HCT116 (cell line): ENCODE measurements around the gene ERLIN1. TPM values are rescaled to one million over a fixed set of nuclear protein-coding genes. Genes with fewer than 3 reads are reported as not detected.

Experiments
- ATAC-seq: fragments of 200-7000 bp; cut with Tn5 transposase; 2 replicates; pipeline ENCODE4 v1.9.1; 2020; ENCODE audit warnings: mild to moderate bottlenecking, moderate library complexity
- BruUV-seq: library from RNA; stranded (reverse); fragments of 400-500 nt; replicated peaks from 2 replicates; lab custom pipeline; 2021; lab: Mats Ljungman, UMichigan
- CTCF ChIA-PET: fragments of 300-600 bp; sonication (Branson Sonifier 250); formaldehyde crosslinking; loops from one replicate; lab custom pipeline; 2021; ENCODE audit warnings: antibody characterized with exemption; lab: Charles Lee
- POLR2A ChIA-PET: fragments of 300-600, 350-600 bp; sonication (Branson Sonifier 250); formaldehyde crosslinking; loops from one replicate; lab custom pipeline; 2021; ENCODE audit warnings: antibody characterized with exemption; lab: Charles Lee
- RAD21 ChIA-PET, 2 experiments: fragments of 300-600 bp; sonication (Branson Sonifier 250); formaldehyde crosslinking; loops; one replicate each; lab custom pipeline; 2023; ENCODE audit warnings: low total read pairs in 2 of 2; ENCODE audit not compliant: uncharacterized antibody in 2 of 2, unreplicated experiment in 2 of 2, low non-redundant PET in 1 of 2; lab: Charles Lee
- DNase-seq: peaks from one replicate; pipeline ENCODE4 v3.0.0-alpha.2; 2010; ENCODE audit warnings: low read depth, low spot score
- H2AFZ ChIP-seq: fragments of 200-600 bp; shearing (Covaris generic), sonication (generic); 2 replicates; pipeline ENCODE4 v1.6.1; 2017; ENCODE audit warnings: low read depth, mixed run types, mixed read lengths, antibody characterized with exemption, low read length; ENCODE audit not compliant: poor library complexity, severe bottlenecking
- H3K27ac ChIP-seq: 2 replicates; pipeline ENCODE4 v1.5.1; 2012; ENCODE audit warnings: low read depth, low read length
- H3K27me3 ChIP-seq: fragments of 200-600 bp; sonication (generic); 2 replicates; pipeline ENCODE4 v1.6.1; 2016; ENCODE audit warnings: mixed run types, low read length, mixed read lengths; ENCODE audit not compliant: insufficient read depth
- H3K36me3 ChIP-seq, 2 experiments: fragments of 200-500 bp in 1 of 2; fragments of 200-600 bp in 1 of 2; sonication (Bioruptor generic) in 1 of 2; sonication (generic) in 1 of 2; 2 replicates each; pipeline versions ENCODE4 v1.5.1 to v1.6.1; 2014 to 2016; ENCODE audit warnings: low read length in 2 of 2, inconsistent platforms in 1 of 2, mixed read lengths in 1 of 2, mixed run types in 1 of 2; ENCODE audit not compliant: insufficient read depth in 2 of 2, control insufficient read depth in 1 of 2
- H3K4me1 ChIP-seq, 2 experiments: fragments of 200-600 bp in 1 of 2; sonication (generic) in 1 of 2; 2 replicates each; pipeline versions ENCODE4 v1.5.1 to v1.6.1; 2012 to 2017; ENCODE audit warnings: low read length in 2 of 2, inconsistent platforms in 1 of 2, mild to moderate bottlenecking in 1 of 2, mixed read lengths in 1 of 2, mixed run types in 1 of 2, moderate library complexity in 1 of 2; ENCODE audit not compliant: insufficient read depth in 2 of 2, control insufficient read depth in 1 of 2
- H3K4me2 ChIP-seq: fragments of 200-600 bp; sonication (generic); 2 replicates; pipeline ENCODE4 v1.6.1; 2017; ENCODE audit warnings: mixed run types, low read length, mixed read lengths
- H3K4me3 ChIP-seq, 2 experiments: fragments of 200-600 bp in 1 of 2; sonication (generic) in 1 of 2; replicated peaks in 1 of 2; 2 replicates each; pipeline ENCODE4 v1.5.1; 2011 to 2016; ENCODE audit warnings: low read length in 2 of 2, control low read depth in 1 of 2, low read depth in 1 of 2, mild to moderate bottlenecking in 1 of 2, mixed read lengths in 1 of 2, mixed run types in 1 of 2
- H3K79me2 ChIP-seq: fragments of 200-600 bp; sonication (generic); 2 replicates; pipeline ENCODE4 v1.6.1; 2017; ENCODE audit warnings: mild to moderate bottlenecking, mixed run types, low read length, moderate library complexity, mixed read lengths; ENCODE audit not compliant: insufficient read depth
- H3K9ac ChIP-seq: fragments of 200-600 bp; sonication (generic); 2 replicates; pipeline ENCODE4 v1.6.1; 2016; ENCODE audit warnings: low read length, mixed read lengths
- H3K9me2 ChIP-seq: fragments of 200-600 bp; sonication (generic), shearing (Covaris generic); 2 replicates; pipeline ENCODE4 v1.6.1; 2017; ENCODE audit warnings: mixed run types, mild to moderate bottlenecking, moderate library complexity; ENCODE audit not compliant: insufficient read depth
- H3K9me3 ChIP-seq, 2 experiments: fragments of 200-500 bp in 1 of 2; fragments of 200-600 bp in 1 of 2; sonication (Bioruptor generic) in 1 of 2; sonication (generic) in 1 of 2; 2 replicates each; pipeline ENCODE4 v1.6.1; 2014 to 2017; ENCODE audit warnings: low read length in 2 of 2, mixed read lengths in 2 of 2, inconsistent platforms in 1 of 2, low read depth in 1 of 2, mild to moderate bottlenecking in 1 of 2, mixed run types in 1 of 2, moderate library complexity in 1 of 2; ENCODE audit not compliant: control insufficient read depth in 1 of 2, insufficient read depth in 1 of 2
- H4K20me1 ChIP-seq: fragments of 200-600 bp; sonication (generic), shearing (Covaris generic); 2 replicates; pipeline ENCODE4 v1.6.1; 2017; ENCODE audit warnings: mixed run types, mild to moderate bottlenecking, moderate library complexity; ENCODE audit not compliant: insufficient read depth
- CEBPB ChIP-seq: IDR thresholded peaks from 2 replicates; pipeline ENCODE4 v1.6.1; 2012; ENCODE audit warnings: low read depth
- EZH2phosphoT487 ChIP-seq: fragments of 200-600 bp; IDR thresholded peaks from 2 replicates; pipeline ENCODE4 v1.6.1; 2018; ENCODE audit warnings: antibody characterized with exemption, borderline replicate concordance
- FOSL1 ChIP-seq: IDR thresholded peaks from 2 replicates; pipeline ENCODE4 v1.6.1; 2012; ENCODE audit warnings: low read depth
- POLR2AphosphoS5 ChIP-seq: IDR thresholded peaks from 2 replicates; pipeline ENCODE4 v1.6.1; 2011; ENCODE audit warnings: mild to moderate bottlenecking, low read depth, low read length, moderate library complexity
- RAD21 ChIP-seq: IDR thresholded peaks from 2 replicates; pipeline ENCODE4 v1.6.1; 2012; ENCODE audit warnings: low read depth, mild to moderate bottlenecking
- REST ChIP-seq: IDR thresholded peaks from 2 replicates; pipeline ENCODE4 v1.6.1; 2012; ENCODE audit warnings: low read depth
- ZBTB33 ChIP-seq: IDR thresholded peaks from 2 replicates; pipeline ENCODE4 v1.6.1; 2011; ENCODE audit warnings: mild to moderate bottlenecking, low read length, moderate library complexity; ENCODE audit not compliant: insufficient replicate concordance; ENCODE audit errors: extremely low read depth
- intact Hi-C: fragments of 100-400 bp; cut with micrococcal nuclease; formaldehyde crosslinking; loops from 2 replicates; pipeline ENCODE4 v1.10.0; 2022
- total RNA-seq: library from RNA; stranded (reverse); gene quantifications from one replicate; pipeline ENCODE4 v1.2.1, GENCODE V29; 2021; ENCODE audit not compliant: unreplicated experiment

Gene ERLIN1
- total RNA-seq, 1 experiment from 2014 or later, result 64.5 TPM

GRCh38 chr10:100135486-100135885, 50.3 kb downstream of the ERLIN1 start:
- no peaks in the 10 kb centered on the region for H4K20me1 ChIP-seq
- H3K4me1 ChIP-seq, result no peaks in the 10 kb centered on the region
- H3K9ac ChIP-seq, result no peak overlapping the region
- RAD21 ChIA-PET, result no interaction called here
- no peak for DNase-seq
- H3K36me3 ChIP-seq, result no peaks in the 10 kb centered on the region
- no peak for ATAC-seq
- H3K27me3 ChIP-seq, result no peaks in the 10 kb centered on the region
- intact Hi-C loops, result no loop called here
- no peaks in the 10 kb centered on the region for H3K9me2 ChIP-seq
- POLR2A ChIA-PET, result no interaction called here
- no peak overlapping the region for H3K4me2 ChIP-seq
- TF ChIP-seq RAD21, result no peak
- TF ChIP-seq POLR2AphosphoS5, result no peak
- TF ChIP-seq REST, result no peak
- TF ChIP-seq EZH2phosphoT487, result no peak
- H3K27ac ChIP-seq, result no peak overlapping the region
- H3K4me3 ChIP-seq, result no peak overlapping the region
- no TSS peak for BruUV-seq
- CTCF ChIA-PET, result no interaction called here
- H3K9me3 ChIP-seq, result peaks cover 0 to 9% of the 10 kb centered on the region in 2 experiments; a peak in 1 of 4 replicates
- no peak overlapping the region for H2AFZ ChIP-seq
- no peaks in the 10 kb centered on the region for H3K79me2 ChIP-seq

GRCh38 chr10:100133801-100134200, 52.0 kb downstream of the ERLIN1 start:
- H3K4me2 ChIP-seq, result no peak overlapping the region
- H3K27me3 ChIP-seq, result no peaks in the 10 kb centered on the region
- DNase-seq (no peak), ATAC-seq (no peak)
- no TSS peak for BruUV-seq
- intact Hi-C loops, result no loop called here
- CTCF ChIA-PET, result no interaction called here
- H3K9me3 ChIP-seq, result peaks cover 0 to 9% of the 10 kb centered on the region in 2 experiments; a peak in 1 of 4 replicates
- no peaks in the 10 kb centered on the region for H3K4me1 ChIP-seq
- POLR2A ChIA-PET, result no interaction called here
- H3K9ac ChIP-seq, result no peak overlapping the region
- H3K9me2 ChIP-seq, result no peaks in the 10 kb centered on the region
- H3K36me3 ChIP-seq, result no peaks in the 10 kb centered on the region
- H3K79me2 ChIP-seq, result no peaks in the 10 kb centered on the region
- TF ChIP-seq ZBTB33 (no peak), CEBPB (no peak), FOSL1 (no peak), REST (no peak)
- TF ChIP-seq, all 23 proteins: peak for 0
- no peaks in the 10 kb centered on the region for H4K20me1 ChIP-seq
- RAD21 ChIA-PET, result no interaction called here
- H3K27ac ChIP-seq, result no peak overlapping the region
- no peak overlapping the region for H2AFZ ChIP-seq
- no peak overlapping the region for H3K4me3 ChIP-seq
